Central memory CD8-positive, alpha-beta T cell (primary cell): Measurements from ENCODE around the gene MRPL48.
"Not testable (repeated sequence)": the region's sequence is repeated elsewhere in the genome, so short reads cannot be mapped to it uniquely, and the experiment has no call there.

Source experiments
- ATAC-seq: fragments of 150-1000 bp; cut with Tn5 transposase; replicated peaks from 2 replicates; pipeline ENCODE4 v1.10.0; 2022; ENCODE audit warnings: mild to moderate bottlenecking, moderate FRiP score, moderate number of reproducible peaks; ENCODE audit not compliant: poor library complexity, severe bottlenecking; ENCODE audit errors: extremely low read depth
- DNase-seq, 2 donors: peaks; one replicate each; pipeline ENCODE4 v3.0.0; 2021; ENCODE audit warnings: low spot score in 2 of 2
- H3K27ac Mint-ChIP-seq: one replicate; pipeline ENCODE4 v1.8.0; 2022; ENCODE audit warnings: low read depth, mild to moderate bottlenecking, moderate library complexity, mixed read lengths
- H3K27me3 Mint-ChIP-seq: one replicate; pipeline ENCODE4 v1.8.0; 2022; ENCODE audit warnings: mixed read lengths
- H3K36me3 Mint-ChIP-seq: one replicate; pipeline ENCODE4 v1.8.0; 2022; ENCODE audit warnings: mild to moderate bottlenecking, moderate library complexity, mixed read lengths; ENCODE audit not compliant: insufficient read depth
- H3K4me1 Mint-ChIP-seq: one replicate; pipeline ENCODE4 v1.8.0; 2022; ENCODE audit warnings: mixed read lengths
- H3K4me3 Mint-ChIP-seq: one replicate; pipeline ENCODE4 v1.8.0; 2022; ENCODE audit warnings: mild to moderate bottlenecking, moderate library complexity, mixed read lengths
- H3K9me3 Mint-ChIP-seq: one replicate; pipeline ENCODE4 v1.8.0; 2022; ENCODE audit warnings: mixed read lengths

The MRPL48 gene

DNA sequence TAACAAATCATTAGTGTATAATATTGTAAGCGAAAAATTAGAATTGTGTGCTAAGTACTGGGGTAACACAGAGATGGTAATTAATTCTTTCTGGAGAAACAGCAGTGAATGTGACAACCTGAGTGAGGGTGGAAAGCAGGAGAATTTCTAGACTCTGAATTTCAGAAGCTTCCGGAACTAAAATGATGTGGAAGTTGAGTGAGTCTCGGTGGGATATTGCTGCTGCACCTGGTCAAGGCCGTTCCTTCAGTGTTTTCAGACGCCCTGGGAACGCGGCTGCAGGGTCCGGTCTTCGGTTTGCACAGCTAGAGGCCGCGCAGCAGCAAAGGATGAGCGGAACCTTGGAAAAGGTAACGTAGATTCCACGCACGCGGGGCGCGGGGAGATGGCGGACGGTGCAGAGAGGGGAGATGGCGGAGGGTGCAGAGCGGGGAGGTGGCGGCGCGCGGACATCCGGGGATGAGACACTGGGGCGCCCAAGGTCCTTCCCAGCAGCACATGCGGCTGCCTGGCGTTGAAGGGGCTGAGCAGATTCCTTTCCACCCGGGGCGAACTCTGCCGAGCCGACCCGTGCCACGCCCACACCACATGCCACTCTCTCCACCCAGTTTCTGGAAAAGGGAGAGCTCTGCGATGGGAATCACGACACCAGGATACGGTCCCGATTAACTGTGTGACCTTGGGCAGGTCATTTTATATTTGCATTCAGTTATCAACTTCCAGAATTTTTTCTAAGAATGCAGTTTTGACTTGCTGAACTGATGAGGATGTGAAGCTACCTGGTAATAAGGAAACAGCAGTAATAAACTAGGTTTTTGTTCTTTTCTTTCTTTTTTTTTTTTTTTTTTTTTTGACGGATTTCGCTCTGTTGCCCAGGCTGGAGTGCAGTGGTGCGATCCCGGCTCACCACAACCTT, at the start of gene MRPL48:
MRPL48 (plus strand) TSS at position 232 of the 916 bp plus-strand sequence; CDS start at position 330, 98 bp downstream.
- Mint-ChIP-seq H3K36me3 (peaks cover 7% of the 10 kb centered on the region), H3K4me3 (peak within 1 kb of the TSS; percentile 98), H3K4me1 (peaks cover 11% of the 10 kb centered on the region), H3K27me3 (no peaks in the 10 kb centered on the region), H3K27ac (peak within 1 kb of the TSS; percentile 98), H3K9me3 (no peaks in the 10 kb centered on the region)
- DNase-seq (peak; percentile 73 to 82), ATAC-seq (peak; percentile 100)

DNA sequence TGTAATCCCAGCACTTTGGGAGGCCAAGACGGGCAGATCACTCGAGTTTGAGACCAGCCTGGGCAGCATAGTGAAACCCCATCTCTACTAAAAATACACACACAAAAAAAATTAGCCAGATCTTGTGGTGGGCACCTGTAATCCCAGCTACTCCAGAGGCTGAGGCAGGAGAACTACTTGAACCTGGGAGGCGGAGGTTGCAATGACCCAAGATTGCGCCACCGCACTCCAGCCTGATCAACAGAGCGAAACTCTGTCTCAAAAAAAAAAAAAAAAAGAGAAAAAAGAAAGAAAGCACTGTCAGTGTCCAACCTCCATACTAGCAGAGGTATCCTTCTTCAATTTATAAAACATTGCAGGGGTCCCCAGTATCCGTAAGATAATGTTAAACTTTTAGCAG, 44.6 kb upstream of the MRPL48 start:
- Mint-ChIP-seq H3K4me3 (no peak overlapping the region), H3K9me3 (no peaks in the 10 kb centered on the region)

DNA sequence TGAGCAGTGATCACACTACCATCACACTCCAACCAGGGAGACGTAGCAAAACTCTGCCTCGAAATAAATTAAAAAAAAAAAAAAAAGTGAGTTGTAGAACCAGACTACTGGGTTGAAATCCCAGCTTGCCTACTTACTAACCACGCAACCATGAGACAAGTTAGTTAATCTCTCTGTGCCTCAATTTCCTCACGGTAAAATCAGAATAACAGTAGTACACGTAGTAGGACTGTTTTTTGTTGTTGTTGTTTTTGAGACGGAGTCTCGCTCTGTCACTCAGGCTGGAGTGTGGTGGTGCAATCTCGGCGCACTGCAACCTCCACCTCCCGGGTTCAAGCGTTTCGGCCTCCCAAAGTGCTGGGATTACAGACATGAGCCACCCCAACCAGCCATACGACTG, 41.0 kb upstream of the MRPL48 start:
- Mint-ChIP-seq H3K27me3 (no peaks in the 10 kb centered on the region), H3K4me1 (peaks cover 59% of the 10 kb centered on the region), H3K27ac (peak overlapping the region; percentile 65), H3K36me3 (peaks cover 14% of the 10 kb centered on the region), H3K9me3 (no peaks in the 10 kb centered on the region), H3K4me3 (no peak overlapping the region)
- ATAC-seq (no peak), DNase-seq (no peak)

More for the DNA sequence above, 44.6 kb upstream of the MRPL48 start:
- DNase-seq (no peak), ATAC-seq (no peak)
- no peaks in the 10 kb centered on the region for H3K27me3 Mint-ChIP-seq
- H3K36me3 Mint-ChIP-seq = peaks cover 12% of the 10 kb centered on the region
- peaks cover 35% of the 10 kb centered on the region for H3K4me1 Mint-ChIP-seq
- no peak overlapping the region for H3K27ac Mint-ChIP-seq

DNA sequence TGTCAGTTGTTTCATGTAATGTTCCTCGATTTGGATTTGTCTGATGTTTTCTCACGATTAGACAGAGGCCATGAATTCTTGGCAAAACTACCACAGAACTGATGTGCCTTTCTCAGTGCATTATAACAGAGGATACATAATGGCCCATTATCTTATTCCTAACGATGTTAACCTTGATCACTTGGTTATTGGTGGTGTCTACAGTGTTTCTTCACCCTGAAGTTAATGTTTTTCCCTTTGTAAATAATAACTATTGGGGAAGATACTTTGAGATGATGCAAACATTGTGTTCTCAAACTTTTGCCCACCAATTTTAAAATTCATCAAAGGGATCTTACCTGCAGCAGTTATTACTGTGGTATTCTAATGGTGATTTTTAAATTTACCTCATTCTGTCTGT, 39.9 kb upstream of the MRPL48 start:
- no peak for ATAC-seq
- Mint-ChIP-seq H3K36me3 (peaks cover 20% of the 10 kb centered on the region), H3K4me3 (no peak overlapping the region), H3K9me3 (no peaks in the 10 kb centered on the region), H3K4me1 (peaks cover 63% of the 10 kb centered on the region), H3K27ac (peak overlapping the region; percentile 61), H3K27me3 (no peaks in the 10 kb centered on the region)
- DNase-seq = no peak

DNA sequence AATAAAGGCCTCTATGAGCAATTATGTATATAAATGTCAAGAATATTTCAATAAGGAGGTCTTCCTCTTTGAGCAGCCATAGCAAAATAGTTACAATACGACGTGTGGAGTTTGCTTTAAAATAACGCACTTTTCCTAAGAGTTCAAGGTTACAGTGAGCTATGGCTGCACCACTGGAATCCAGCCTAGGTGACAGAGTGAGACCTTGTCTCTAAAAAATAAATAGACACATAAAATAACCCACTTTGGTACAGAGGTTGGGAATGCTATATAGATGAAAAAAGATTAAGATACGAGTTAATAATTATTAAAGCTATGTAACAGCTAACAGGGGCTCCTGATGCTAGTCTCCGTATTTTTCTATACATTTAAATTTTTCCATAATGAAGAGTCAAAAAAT, 39.4 kb upstream of the MRPL48 start:
- Mint-ChIP-seq H3K36me3 (peaks cover 20% of the 10 kb centered on the region), H3K4me3 (no peak overlapping the region), H3K27ac (peak overlapping the region; percentile 61), H3K9me3 (no peaks in the 10 kb centered on the region), H3K4me1 (peaks cover 60% of the 10 kb centered on the region), H3K27me3 (no peaks in the 10 kb centered on the region)
- no peak for DNase-seq
- no peak for ATAC-seq

DNA sequence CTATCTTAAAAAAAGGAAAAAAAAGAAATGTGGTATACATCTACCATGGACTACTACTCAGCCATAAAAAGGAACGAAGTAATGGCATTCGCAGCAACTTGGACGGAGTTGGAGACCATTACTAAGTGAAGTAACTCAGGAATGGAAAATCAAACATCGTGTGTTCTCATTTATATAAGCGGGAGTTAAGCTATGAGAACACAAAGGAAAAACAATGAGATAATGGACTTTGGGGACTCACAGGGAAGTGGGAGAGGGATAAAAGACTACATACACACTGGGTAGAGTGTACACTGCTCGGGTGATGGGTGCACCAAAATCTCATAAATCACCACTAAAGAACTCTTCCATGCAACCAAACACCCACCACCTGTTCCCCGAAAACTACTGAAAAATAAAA, 38.6 kb upstream of the MRPL48 start:
- peaks cover 59% of the 10 kb centered on the region for H3K4me1 Mint-ChIP-seq
- no peak overlapping the region for H3K4me3 Mint-ChIP-seq
- ATAC-seq = no peak
- H3K27ac Mint-ChIP-seq = no peak overlapping the region
- peaks cover 20% of the 10 kb centered on the region for H3K36me3 Mint-ChIP-seq
- no peaks in the 10 kb centered on the region for H3K9me3 Mint-ChIP-seq
- DNase-seq = no peak
- H3K27me3 Mint-ChIP-seq = no peaks in the 10 kb centered on the region

DNA sequence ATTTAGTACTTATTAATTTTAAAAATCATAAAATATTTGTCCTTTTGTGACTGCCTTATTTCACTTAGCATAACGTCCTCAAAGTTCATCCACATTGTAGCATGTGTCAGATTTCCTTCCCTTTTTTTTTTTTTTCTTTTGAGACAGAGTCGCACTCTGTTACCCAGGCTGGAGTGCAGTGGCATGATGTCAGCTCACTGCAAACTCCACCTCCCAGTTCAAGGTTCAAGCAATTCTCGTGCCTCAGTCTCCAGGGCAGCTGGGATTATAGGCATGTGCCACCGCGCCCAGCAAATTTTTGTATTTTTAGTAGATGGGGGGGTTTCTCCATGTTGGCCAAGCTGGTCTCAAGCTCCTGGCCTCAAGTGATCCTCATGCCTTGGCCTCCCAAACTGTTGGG, 37.4 kb upstream of the MRPL48 start:
- no peak overlapping the region for H3K27ac Mint-ChIP-seq

DNA sequence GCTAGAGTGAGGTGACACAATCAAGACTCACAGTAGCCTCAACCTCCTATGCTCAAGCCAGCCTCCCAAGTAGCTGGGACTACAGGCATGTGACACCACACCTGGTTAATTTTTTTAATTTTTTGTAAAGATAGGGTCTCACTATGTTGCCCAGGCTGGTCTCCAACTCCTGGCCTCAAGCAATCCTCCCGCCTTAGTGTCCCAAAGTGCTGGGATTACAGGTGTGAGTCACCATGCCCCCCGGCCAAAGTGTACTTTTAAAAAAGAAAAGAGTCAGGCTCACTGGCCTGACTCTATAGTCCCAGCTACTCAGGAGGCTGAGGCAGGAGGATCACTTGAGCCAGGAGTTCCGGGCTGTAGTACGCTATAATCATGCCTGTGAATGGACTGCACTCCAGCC, 36.8 kb upstream of the MRPL48 start:
- Mint-ChIP-seq H3K36me3 (peaks cover 19% of the 10 kb centered on the region), H3K4me1 (peaks cover 61% of the 10 kb centered on the region)
- H3K4me3 Mint-ChIP-seq, H3K27me3 Mint-ChIP-seq, H3K9me3 Mint-ChIP-seq, DNase-seq, ATAC-seq, H3K27ac Mint-ChIP-seq: not testable (repeated sequence)

More for the DNA sequence above, 37.4 kb upstream of the MRPL48 start:
- DNase-seq (no peak), ATAC-seq (no peak)
- Mint-ChIP-seq H3K4me1 (peaks cover 59% of the 10 kb centered on the region), H3K9me3 (no peaks in the 10 kb centered on the region), H3K4me3 (no peak overlapping the region), H3K27me3 (no peaks in the 10 kb centered on the region), H3K36me3 (peaks cover 19% of the 10 kb centered on the region)

DNA sequence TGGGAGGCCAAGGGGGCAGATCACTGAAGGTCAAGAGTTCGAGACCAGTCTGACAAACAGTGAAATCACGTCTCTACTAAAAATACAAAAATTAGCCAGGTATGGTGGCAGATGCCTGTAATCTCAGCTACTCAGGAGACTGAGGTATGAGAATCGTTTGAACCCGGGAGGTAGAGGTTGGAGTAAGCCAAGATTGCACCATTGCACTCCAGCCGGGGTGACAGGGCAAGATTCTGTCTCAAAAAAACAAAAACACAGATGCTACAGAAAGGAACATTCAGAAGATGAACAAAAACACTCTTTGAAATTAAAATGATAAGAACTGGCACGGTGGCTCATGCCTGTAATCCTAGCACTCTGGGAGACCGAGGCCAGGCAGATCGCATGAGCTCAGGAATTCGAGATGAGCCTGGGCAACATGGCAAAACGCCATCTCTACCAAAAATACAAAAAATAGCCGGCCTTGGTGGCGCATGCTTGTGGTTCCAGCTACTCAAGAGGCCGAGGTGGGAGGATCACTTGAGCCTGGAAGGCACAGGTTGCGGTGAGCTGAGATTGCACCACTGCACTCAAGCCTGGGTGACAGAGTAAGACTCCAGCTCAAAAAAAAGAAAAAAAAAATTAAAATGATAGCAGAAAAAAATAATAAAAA, 35.3 kb upstream of the MRPL48 start:
- H3K27ac Mint-ChIP-seq = peak overlapping the region; percentile 80
- H3K4me1 Mint-ChIP-seq = peaks cover 54% of the 10 kb centered on the region
- peak overlapping the region; percentile 21 for H3K4me3 Mint-ChIP-seq
- H3K9me3 Mint-ChIP-seq = no peaks in the 10 kb centered on the region
- DNase-seq = no peak
- no peaks in the 10 kb centered on the region for H3K27me3 Mint-ChIP-seq
- H3K36me3 Mint-ChIP-seq = peaks cover 18% of the 10 kb centered on the region
- no peak for ATAC-seq

DNA sequence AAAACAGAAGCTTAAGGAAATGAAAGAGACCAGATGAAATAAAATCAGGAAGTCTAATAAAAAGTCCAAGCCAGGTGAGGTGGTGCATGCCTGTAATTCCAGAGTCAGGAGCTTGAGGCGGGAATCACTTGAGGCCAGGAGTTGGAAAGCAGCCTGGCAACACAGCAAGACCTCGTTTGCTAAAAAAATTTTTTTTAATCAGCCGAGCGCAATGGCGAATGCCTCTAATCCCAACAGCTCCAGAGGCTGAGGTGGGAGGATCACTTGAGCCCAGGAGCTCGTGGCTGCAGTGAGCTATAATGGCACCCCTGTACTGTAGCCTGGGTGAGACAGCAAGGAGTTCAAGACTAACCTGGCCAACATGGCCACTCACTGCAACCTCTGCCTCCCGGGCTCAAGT, 34.8 kb upstream of the MRPL48 start:
- DNase-seq (no peak), ATAC-seq (no peak)
- H3K27ac Mint-ChIP-seq = peak overlapping the region; percentile 75
- H3K36me3 Mint-ChIP-seq = peaks cover 16% of the 10 kb centered on the region
- H3K9me3 Mint-ChIP-seq = no peaks in the 10 kb centered on the region
- H3K4me1 Mint-ChIP-seq = peaks cover 52% of the 10 kb centered on the region
- H3K4me3 Mint-ChIP-seq = no peak overlapping the region
- H3K27me3 Mint-ChIP-seq = no peaks in the 10 kb centered on the region

DNA sequence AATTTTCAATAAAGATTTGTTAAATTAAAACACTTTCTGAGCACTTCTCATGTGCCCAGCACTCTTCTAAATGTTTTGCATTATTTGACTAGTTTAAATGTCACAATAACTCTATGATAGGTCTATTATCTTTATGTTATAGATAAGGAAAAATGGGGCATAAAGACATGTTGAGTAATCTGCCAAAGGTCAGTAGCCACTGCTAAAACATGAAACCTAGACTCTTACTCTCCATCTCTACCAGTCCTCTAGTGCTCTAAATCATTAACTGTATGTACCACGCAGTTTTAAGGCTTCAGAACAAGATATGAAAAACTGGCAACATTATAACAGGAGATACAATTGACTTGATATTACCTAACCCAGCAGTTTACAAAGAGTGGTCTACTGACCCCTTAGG, 33.7 kb upstream of the MRPL48 start:
- Mint-ChIP-seq H3K27ac (no peak overlapping the region), H3K36me3 (peaks cover 15% of the 10 kb centered on the region), H3K4me3 (no peak overlapping the region), H3K27me3 (no peaks in the 10 kb centered on the region), H3K9me3 (no peaks in the 10 kb centered on the region), H3K4me1 (peaks cover 55% of the 10 kb centered on the region)
- ATAC-seq = no peak
- no peak for DNase-seq

DNA sequence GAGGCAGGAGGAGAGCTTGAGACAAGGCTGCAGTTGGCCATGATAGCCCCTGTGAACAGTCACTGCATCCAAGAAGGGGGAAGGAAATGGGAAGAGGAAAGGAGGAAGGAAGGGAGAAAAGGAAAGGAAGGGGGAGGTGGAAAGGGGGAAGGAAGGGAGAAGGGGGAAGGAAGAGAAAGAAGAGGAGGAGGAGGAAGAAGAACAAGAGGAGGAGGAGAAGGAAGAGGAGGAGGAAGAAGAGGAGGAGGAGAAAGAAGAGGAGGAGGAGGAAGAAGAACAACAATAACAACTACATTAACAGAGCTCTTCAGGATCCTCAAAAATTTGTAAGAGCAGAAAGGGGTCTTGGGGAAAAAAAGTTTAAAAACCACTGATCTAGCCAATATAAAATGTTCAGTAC, 32.0 kb upstream of the MRPL48 start:
- DNase-seq (no peak), ATAC-seq (no peak)
- no peak overlapping the region for H3K27ac Mint-ChIP-seq
- H3K36me3 Mint-ChIP-seq = peaks cover 15% of the 10 kb centered on the region
- H3K27me3 Mint-ChIP-seq = no peaks in the 10 kb centered on the region
- H3K4me1 Mint-ChIP-seq = peaks cover 58% of the 10 kb centered on the region
- no peaks in the 10 kb centered on the region for H3K9me3 Mint-ChIP-seq
- H3K4me3 Mint-ChIP-seq = no peak overlapping the region

DNA sequence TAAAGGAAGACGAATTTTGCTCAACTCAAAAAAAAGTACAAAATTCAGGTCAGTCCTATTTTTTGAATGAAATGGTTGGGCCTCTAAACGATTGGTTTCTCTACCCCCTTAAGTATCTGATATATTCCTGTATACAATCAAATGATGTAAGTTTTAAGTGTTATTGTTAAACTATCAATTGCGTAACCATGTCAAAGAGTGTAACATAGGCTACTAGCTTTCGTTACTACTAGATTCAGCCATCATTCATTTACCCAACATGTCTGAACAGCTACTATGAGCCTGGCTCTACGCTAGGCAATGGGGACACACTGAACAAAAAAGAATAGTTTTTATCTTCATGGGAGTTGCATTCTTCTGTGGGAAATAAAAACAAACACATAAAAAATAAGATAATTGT, 30.1 kb upstream of the MRPL48 start:
- no peaks in the 10 kb centered on the region for H3K27me3 Mint-ChIP-seq
- DNase-seq (no peak), ATAC-seq (no peak)
- no peak overlapping the region for H3K27ac Mint-ChIP-seq
- H3K4me3 Mint-ChIP-seq = no peak overlapping the region
- peaks cover 11% of the 10 kb centered on the region for H3K36me3 Mint-ChIP-seq
- H3K9me3 Mint-ChIP-seq = no peaks in the 10 kb centered on the region
- peaks cover 48% of the 10 kb centered on the region for H3K4me1 Mint-ChIP-seq
